Measurements from ENCODE around the gene ANKFY1. TPM values are rescaled to one million over a fixed set of nuclear protein-coding genes. Genes with fewer than 3 reads are reported as not detected.

The ANKFY1 gene
- total RNA-seq, 4 donors from 2014 or later, result 30.7 to 35.7 (median 32.7) TPM

DNA sequence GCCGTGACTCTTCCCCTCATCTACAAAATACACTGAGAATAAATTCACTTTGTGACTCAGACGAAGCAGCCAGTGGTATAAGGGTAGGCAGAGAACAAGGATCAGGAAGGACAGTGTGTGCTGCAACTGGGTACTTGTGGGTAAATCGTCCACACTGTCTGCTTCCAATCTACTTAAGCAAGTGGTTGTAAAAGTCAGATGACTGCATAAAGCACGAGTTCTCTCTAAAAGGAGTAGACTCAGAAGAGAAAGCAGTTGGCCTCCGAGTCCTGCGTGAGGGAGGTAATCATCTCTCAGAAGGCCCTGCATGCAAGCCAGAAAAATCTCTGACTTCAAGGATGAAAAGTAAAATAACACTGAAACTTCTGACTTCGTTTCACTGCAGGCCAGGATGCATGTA, 43.1 kb downstream of the ANKFY1 start:
- WGBS, 2 donors, result 65 to 74% methylated on average over 7 of the region's 7 CpGs
- intact Hi-C loops (cut with DNase I; ENCODE audit: low total_unique reads), result loop anchor here (5.0 kb wide), 1 partner anchor 142 kb away; no protein-coding TSS in a partner anchor
- DNase-seq (ENCODE audit: low spot score in 2 of 2), result peak in 1 of 2 donors; percentile 54
- no peak for TF ChIP-seq CTCF (IDR thresholded peaks at IDR 0.05)
- TF ChIP-seq POLR2A (IDR thresholded peaks at IDR 0.05), result no peak
- no peak overlapping the region for H3K4me3 ChIP-seq (ENCODE audit: low read depth, poor library complexity, severe bottlenecking)

- DNase-seq (ENCODE audit: low spot score in 2 of 2), result peak in 1 of 2 donors; percentile 6
- TF ChIP-seq POLR2A (IDR thresholded peaks at IDR 0.05) (no peak), CTCF (IDR thresholded peaks at IDR 0.05) (no peak)
- intact Hi-C loops (cut with DNase I; ENCODE audit: low total_unique reads), result loop anchor here (5.0 to 10.0 kb wide), 2 partner anchors 86 to 193 kb away; no protein-coding TSS in a partner anchor
Measured at GRCh38 chr17:4219241-4219640, 44.5 kb downstream of the ANKFY1 start.

DNA sequence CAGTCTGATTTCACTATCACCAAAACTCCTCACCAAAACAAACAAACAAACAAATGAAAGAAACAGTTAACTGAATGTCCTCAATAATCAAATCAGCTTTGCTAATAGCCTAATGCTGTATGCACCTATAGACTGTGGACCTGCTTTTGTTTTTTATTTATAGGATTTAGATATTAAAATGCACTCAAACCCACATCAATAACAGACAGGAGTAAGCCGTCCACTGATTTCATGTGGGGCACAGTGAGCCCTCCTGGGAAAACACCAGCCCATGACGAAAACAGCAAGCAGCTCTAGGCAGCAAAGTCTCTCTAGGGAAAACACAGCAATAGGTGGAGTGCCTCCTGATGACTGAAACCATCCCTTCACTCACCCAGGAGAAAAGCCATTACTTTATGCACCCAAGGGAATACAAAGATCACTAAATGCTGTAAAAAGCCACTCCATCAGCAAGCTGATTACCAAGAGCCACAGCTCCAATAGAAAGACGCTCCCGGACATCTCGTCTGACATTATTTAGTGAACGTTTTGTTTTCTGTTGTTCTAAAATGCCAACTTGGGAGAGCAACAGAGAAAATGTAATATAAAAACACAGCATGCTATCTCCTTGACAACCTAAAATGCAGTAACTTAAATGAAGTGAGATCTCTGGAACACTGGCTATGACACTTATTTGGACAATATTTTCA, 47.8 kb downstream of the ANKFY1 start:
- intact Hi-C loops (cut with DNase I; ENCODE audit: low total_unique reads), result loop anchor here (5.0 to 10.0 kb wide), 2 partner anchors 89 to 196 kb away; no protein-coding TSS in a partner anchor
- WGBS, 2 donors, result 75% methylated on average over 6 of the region's 6 CpGs

More at GRCh38 chr17:4219241-4219640, 44.5 kb downstream of the ANKFY1 start:
- WGBS, 2 donors, result 67 to 69% methylated on average over 3 of the region's 3 CpGs
- no peak overlapping the region for H3K4me3 ChIP-seq (ENCODE audit: low read depth, poor library complexity, severe bottlenecking)

GRCh38 chr17:4214157-4214556, 49.6 kb downstream of the ANKFY1 start:
- DNase-seq (ENCODE audit: low spot score in 2 of 2), result no peak
- intact Hi-C loops (cut with DNase I; ENCODE audit: low total_unique reads), result loop anchor here (10.0 kb wide), 1 partner anchor 91 kb away; no protein-coding TSS in a partner anchor
- TF ChIP-seq CTCF (IDR thresholded peaks at IDR 0.05), result no peak
- no peak for TF ChIP-seq POLR2A (IDR thresholded peaks at IDR 0.05)
- no peak overlapping the region for H3K4me3 ChIP-seq (ENCODE audit: low read depth, poor library complexity, severe bottlenecking)
- 75 to 85% methylated on average over 6 of the region's 6 CpGs for WGBS, 2 donors

More for the DNA sequence above, 47.8 kb downstream of the ANKFY1 start:
- no peak for TF ChIP-seq POLR2A (IDR thresholded peaks at IDR 0.05)
- no peak for TF ChIP-seq CTCF (IDR thresholded peaks at IDR 0.05)
- H3K4me3 ChIP-seq (ENCODE audit: low read depth, poor library complexity, severe bottlenecking), result no peak overlapping the region
- peak in 1 of 2 donors; percentile 20 for DNase-seq (ENCODE audit: low spot score in 2 of 2)

DNA sequence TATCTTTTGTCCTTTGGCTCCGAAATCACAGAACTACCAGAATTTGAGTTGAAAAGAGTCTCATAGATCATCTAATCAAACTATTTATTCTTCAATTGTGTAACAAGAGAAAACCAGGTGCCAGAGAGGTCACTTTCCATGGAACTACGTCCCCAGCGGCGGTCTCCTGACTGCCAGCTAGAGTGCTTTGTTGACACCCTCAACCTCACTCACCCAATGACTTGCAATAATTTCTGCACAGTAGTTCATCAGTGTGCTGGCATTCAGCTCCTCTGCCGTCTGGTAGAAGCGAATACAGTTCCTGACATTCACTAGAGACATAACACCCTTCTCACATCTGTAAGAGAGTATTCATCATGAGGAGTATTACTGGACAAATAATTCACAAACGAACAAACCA, 54.2 kb downstream of the ANKFY1 start:
- TF ChIP-seq CTCF (IDR thresholded peaks at IDR 0.05) (no peak), POLR2A (IDR thresholded peaks at IDR 0.05) (no peak)
- intact Hi-C loops (cut with DNase I; ENCODE audit: low total_unique reads), result loop anchor here (10.0 kb wide), 1 partner anchor 95 kb away; no protein-coding TSS in a partner anchor
- WGBS, 2 donors, result 91 to 95% methylated on average over 7 of the region's 7 CpGs
- no peak overlapping the region for H3K4me3 ChIP-seq (ENCODE audit: low read depth, poor library complexity, severe bottlenecking)
- DNase-seq (ENCODE audit: low spot score in 2 of 2), result no peak
